Suprapubic skin (tissue), 4 donors: ENCODE data around the gene MUC22.

Source experiments
- POLR2A ChIP-seq, 2 donors: fragments of 450-650 bp; IDR thresholded peaks; one replicate each; pipeline ENCODE4 v1.6.1; 2017; ENCODE audit warnings: antibody characterized with exemption in 2 of 2, mild to moderate bottlenecking in 2 of 2, moderate library complexity in 2 of 2
- POLR2AphosphoS5 ChIP-seq, 3 donors: sonication (generic); formaldehyde crosslinking; IDR thresholded peaks; one replicate each; pipeline ENCODE4 v1.6.1; 2017; ENCODE audit warnings: antibody characterized with exemption in 3 of 3
- TF ChIP-seq, protein P1 (sequence below), 2 donors: fragments of 200-600 bp in 1 of 2; fragments of 450-650 bp in 1 of 2; sonication (generic) in 1 of 2; IDR thresholded peaks; one replicate each; pipeline ENCODE4 v1.5.1; 2016 to 2019; ENCODE audit warnings: antibody characterized with exemption in 2 of 2, mild to moderate bottlenecking in 1 of 2, moderate library complexity in 1 of 2

- TF ChIP-seq, protein P1, sequence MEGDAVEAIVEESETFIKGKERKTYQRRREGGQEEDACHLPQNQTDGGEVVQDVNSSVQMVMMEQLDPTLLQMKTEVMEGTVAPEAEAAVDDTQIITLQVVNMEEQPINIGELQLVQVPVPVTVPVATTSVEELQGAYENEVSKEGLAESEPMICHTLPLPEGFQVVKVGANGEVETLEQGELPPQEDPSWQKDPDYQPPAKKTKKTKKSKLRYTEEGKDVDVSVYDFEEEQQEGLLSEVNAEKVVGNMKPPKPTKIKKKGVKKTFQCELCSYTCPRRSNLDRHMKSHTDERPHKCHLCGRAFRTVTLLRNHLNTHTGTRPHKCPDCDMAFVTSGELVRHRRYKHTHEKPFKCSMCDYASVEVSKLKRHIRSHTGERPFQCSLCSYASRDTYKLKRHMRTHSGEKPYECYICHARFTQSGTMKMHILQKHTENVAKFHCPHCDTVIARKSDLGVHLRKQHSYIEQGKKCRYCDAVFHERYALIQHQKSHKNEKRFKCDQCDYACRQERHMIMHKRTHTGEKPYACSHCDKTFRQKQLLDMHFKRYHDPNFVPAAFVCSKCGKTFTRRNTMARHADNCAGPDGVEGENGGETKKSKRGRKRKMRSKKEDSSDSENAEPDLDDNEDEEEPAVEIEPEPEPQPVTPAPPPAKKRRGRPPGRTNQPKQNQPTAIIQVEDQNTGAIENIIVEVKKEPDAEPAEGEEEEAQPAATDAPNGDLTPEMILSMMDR (IDR thresholded peaks at IDR 0.05): peak; percentile 41 to 86
- no peak for TF ChIP-seq POLR2A (IDR thresholded peaks at IDR 0.05)
- TF ChIP-seq POLR2AphosphoS5 (IDR thresholded peaks at IDR 0.05): no peak
These were observed 58.5 kb downstream of the MUC22 start for GRCh38 chr6:31068669-31069340.
